Measurements from ENCODE around the gene IER5L. TPM values are rescaled to one million over a fixed set of nuclear protein-coding genes. Genes with fewer than 3 reads are reported as not detected.
"Not testable (repeated sequence)": the region's sequence is repeated elsewhere in the genome, so short reads cannot be mapped to it uniquely, and the experiment has no call there.

The IER5L gene
- polyA plus RNA-seq, 1 of the 3 experiments (the other 2 are of a cell fraction): 16.2 TPM

- WGBS (ENCODE audit: low lambda C conversion rate): 86% methylated on average over 7 of the region's 7 CpGs
- Histone ChIP-seq H3K4me1 (ENCODE audit: control insufficient read depth in 1 of 2, insufficient read depth in 2 of 2, low read depth in 1 of 2, low read length in 1 of 2) (no peaks in the 10 kb centered on the region), H3F3A (replicated peaks; ENCODE audit: insufficient read depth) (no peaks in the 10 kb centered on the region), H3K27me3 (ENCODE audit: insufficient read depth) (no peaks in the 10 kb centered on the region), H4K20me1 (ENCODE audit: insufficient read depth) (no peaks in the 10 kb centered on the region), H3K9me3 (no peaks in the 10 kb centered on the region), H3K79me2 (ENCODE audit: insufficient read depth) (no peaks in the 10 kb centered on the region), H3K9ac (no peak overlapping the region), H3K27ac (ENCODE audit: low read depth in 2 of 2, low read length in 1 of 2) (no peak overlapping the region), H3K4me3 (ENCODE audit: low read depth in 2 of 2, low read length in 1 of 2) (no peak overlapping the region), H2AFZ (ENCODE audit: low read depth) (no peak overlapping the region), H3K4me2 (no peak overlapping the region), H3K9me2 (no peaks in the 10 kb centered on the region), H3K36me3 (replicated peaks in 1 of 2; ENCODE audit: control insufficient read depth in 1 of 2, insufficient read depth in 2 of 2, low read length in 1 of 2) (no peaks in the 10 kb centered on the region)
- TF ChIP-seq POLR2AphosphoS5 (IDR thresholded peaks at IDR 0.05; ENCODE audit: low read depth, low read length): no peak
- no peak for TF ChIP-seq SMC3 (IDR thresholded peaks at IDR 0.05; ENCODE audit: low read depth, low read length)
- TF ChIP-seq GABPA (IDR thresholded peaks at IDR 0.05; ENCODE audit: low read depth): no peak
- no peak for TF ChIP-seq USF1 (IDR thresholded peaks at IDR 0.05; ENCODE audit: borderline replicate concordance, low read depth)
- TF ChIP-seq MEF2A (IDR thresholded peaks at IDR 0.05; ENCODE audit: borderline replicate concordance, low read depth): no peak
- no peak for TF ChIP-seq EZH2phosphoT487 (IDR thresholded peaks at IDR 0.05; ENCODE audit: borderline replicate concordance, low read depth)
- TF ChIP-seq ZBTB33 (IDR thresholded peaks at IDR 0.05; ENCODE audit: borderline replicate concordance, low read depth): no peak
- TF ChIP-seq CHD2 (IDR thresholded peaks at IDR 0.05; ENCODE audit: low read length, partially characterized antibody): no peak
- no peak for TF ChIP-seq FOXJ3 (CRISPR knock-in tag; IDR thresholded peaks at IDR 0.05)
- TF ChIP-seq JUND (IDR thresholded peaks at IDR 0.05): no peak
- no peak for TF ChIP-seq TAF1 (IDR thresholded peaks at IDR 0.05; ENCODE audit: borderline replicate concordance, low read depth, low read length)
- no peak for TF ChIP-seq ELF1 (IDR thresholded peaks at IDR 0.05)
- no peak for TF ChIP-seq CTCF (IDR thresholded peaks at IDR 0.05)
- DNase-seq: no peak
- POLR2A ChIA-PET: interaction anchor here (0.7 to 2.3 kb wide), 2 partner anchors 13 to 486 kb away, joined by 3 to 5 read pairs; partner anchors contain the start of gene IER5L
- CTCF ChIA-PET: interaction anchor here (0.6 to 1.8 kb wide), 2 partner anchors 8 to 11 kb away, joined by 4 to 6 read pairs; no protein-coding TSS in a partner anchor
These were observed 13.2 kb upstream of the IER5L start for GRCh38 chr9:129191234-129191633.

DNA sequence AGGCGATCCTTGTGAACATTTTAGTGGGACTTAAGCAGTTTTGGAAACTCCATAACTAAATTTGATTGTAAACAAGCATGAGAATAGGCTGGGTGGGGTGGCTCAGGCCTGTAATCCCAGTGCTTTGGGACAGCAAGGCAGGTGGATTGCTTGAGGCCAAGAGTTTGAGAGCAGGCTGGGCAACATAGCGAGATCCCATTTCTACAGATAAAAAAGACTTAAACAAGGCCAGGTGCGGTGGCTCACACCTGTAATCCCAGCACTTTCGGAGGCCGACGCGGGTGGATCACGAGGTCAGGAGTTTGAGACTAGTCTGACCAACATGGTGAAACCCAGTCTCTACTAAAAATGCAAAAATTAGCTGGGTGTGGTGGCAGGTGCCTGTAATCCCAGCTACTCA, 11.9 kb upstream of the IER5L start:
- CTCF ChIA-PET: interaction anchor here (2.6 kb wide), 1 partner anchor 47 kb away, joined by 8 read pairs; no protein-coding TSS in a partner anchor
- not testable (repeated sequence) for H4K20me1 ChIP-seq (ENCODE audit: insufficient read depth)
- POLR2A ChIA-PET: interaction anchor here (2.3 kb wide), 1 partner anchor 12 kb away, joined by 5 read pairs; the partner anchor contains the start of gene IER5L

More for the DNA sequence above, 11.9 kb upstream of the IER5L start:
- H3K79me2 ChIP-seq (ENCODE audit: insufficient read depth); H3K36me3 ChIP-seq (replicated peaks in 1 of 2; ENCODE audit: control insufficient read depth in 1 of 2, insufficient read depth in 2 of 2, low read length in 1 of 2); H3K27me3 ChIP-seq (ENCODE audit: insufficient read depth); H3K9me2 ChIP-seq; H3K9me3 ChIP-seq; H3K4me1 ChIP-seq (ENCODE audit: control insufficient read depth in 1 of 2, insufficient read depth in 2 of 2, low read depth in 1 of 2, low read length in 1 of 2); H2AFZ ChIP-seq (ENCODE audit: low read depth); H3F3A ChIP-seq (replicated peaks; ENCODE audit: insufficient read depth); H3K27ac ChIP-seq (ENCODE audit: low read depth in 2 of 2, low read length in 1 of 2); DNase-seq; H3K4me2 ChIP-seq; H3K4me3 ChIP-seq (ENCODE audit: low read depth in 2 of 2, low read length in 1 of 2); H3K9ac ChIP-seq: not testable (repeated sequence)
- 95% methylated on average over 8 of the region's 8 CpGs for WGBS (ENCODE audit: low lambda C conversion rate)

Data from SK-N-SH (cell line).